Skeletal muscle satellite cell (primary cell): Measurements from ENCODE around the gene COL19A1.
A peak's percentile ranks its signal among the peaks of the same experiment; 100 is the strongest.

Experiments used
- H3K27me3 ChIP-seq: 2 replicates; pipeline ENCODE4 v1.7.0; 2013; ENCODE audit warnings: low read length; ENCODE audit not compliant: control insufficient read depth, insufficient read depth
- H3K36me3 ChIP-seq: 2 replicates; pipeline ENCODE4 v1.7.0; 2013; ENCODE audit warnings: mild to moderate bottlenecking, control low read depth, low read length; ENCODE audit not compliant: insufficient read depth
- H3K4me1 ChIP-seq: 2 replicates; pipeline ENCODE4 v1.7.0; 2013; ENCODE audit warnings: low read length; ENCODE audit not compliant: control insufficient read depth, insufficient read depth
- H3K4me2 ChIP-seq: 2 replicates; pipeline ENCODE4 v1.7.0; 2013; ENCODE audit warnings: mild to moderate bottlenecking, low read length
- H3K4me3 ChIP-seq: 2 replicates; pipeline ENCODE4 v1.7.0; 2013; ENCODE audit warnings: low read length
- H3K9ac ChIP-seq: 2 replicates; pipeline ENCODE4 v1.7.0; 2013; ENCODE audit warnings: mild to moderate bottlenecking, low read depth, low read length, moderate library complexity
- H3K9me3 ChIP-seq: replicated peaks from 2 replicates; pipeline ENCODE4 v1.7.0; 2013; ENCODE audit warnings: mild to moderate bottlenecking, control low read depth, low read length

COL19A1 gene

DNA sequence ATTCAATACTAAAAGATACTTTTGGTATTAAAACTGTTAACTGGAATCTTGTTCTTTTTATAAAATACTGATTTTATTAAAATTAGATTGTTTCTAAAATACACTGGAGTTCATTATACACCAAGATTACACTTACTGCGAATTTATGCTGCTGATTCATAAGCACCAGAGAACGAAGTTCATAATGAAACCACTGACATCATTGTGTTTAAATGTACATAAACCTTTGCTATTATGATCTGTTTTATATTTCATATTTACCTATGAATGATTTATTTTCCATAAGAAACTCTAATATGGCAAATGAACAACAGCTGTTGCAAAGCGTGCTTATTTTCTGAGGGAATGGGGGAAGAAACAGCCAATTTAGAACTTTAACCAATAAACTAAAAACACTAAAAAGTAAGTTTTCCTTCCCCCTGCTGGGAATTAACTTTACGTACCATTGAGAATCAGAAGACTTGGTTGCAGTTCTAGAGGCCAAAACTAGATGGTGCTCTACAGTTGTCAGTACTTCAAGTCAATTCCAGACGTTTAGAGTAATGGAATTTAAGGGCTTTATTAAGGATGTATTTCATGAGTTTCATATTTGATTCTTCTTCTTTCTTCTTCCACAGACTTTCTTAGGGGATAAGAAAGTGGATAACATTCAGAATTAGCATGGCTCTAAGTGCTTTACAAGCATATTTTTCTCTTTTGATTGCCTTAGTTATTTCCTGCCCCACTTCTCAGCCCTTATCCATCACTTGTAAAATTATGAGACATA, 30.8 kb upstream of the COL19A1 start:
- Histone ChIP-seq H3K27me3 (no peaks in the 10 kb centered on the region), H3K9ac (no peak overlapping the region), H3K9me3 (no peaks in the 10 kb centered on the region), H3K36me3 (no peaks in the 10 kb centered on the region), H3K4me1 (no peaks in the 10 kb centered on the region), H3K4me2 (peak overlapping the region; percentile 59), H3K4me3 (no peak overlapping the region)

GRCh38 chr6:69841862-69842261, 24.5 kb upstream of the COL19A1 start:
- Histone ChIP-seq H3K4me2 (no peak overlapping the region), H3K36me3 (no peaks in the 10 kb centered on the region)

GRCh38 chr6:69843189-69843588, 23.2 kb upstream of the COL19A1 start:
- Histone ChIP-seq H3K27me3 (no peaks in the 10 kb centered on the region), H3K36me3 (no peaks in the 10 kb centered on the region), H3K9me3 (no peaks in the 10 kb centered on the region), H3K4me1 (no peaks in the 10 kb centered on the region), H3K4me3 (no peak overlapping the region), H3K9ac (no peak overlapping the region), H3K4me2 (no peak overlapping the region)

More at GRCh38 chr6:69841862-69842261, 24.5 kb upstream of the COL19A1 start:
- H3K4me1 ChIP-seq: no peaks in the 10 kb centered on the region
- H3K9ac ChIP-seq: no peak overlapping the region
- no peaks in the 10 kb centered on the region for H3K27me3 ChIP-seq
- no peak overlapping the region for H3K4me3 ChIP-seq
- no peaks in the 10 kb centered on the region for H3K9me3 ChIP-seq

DNA sequence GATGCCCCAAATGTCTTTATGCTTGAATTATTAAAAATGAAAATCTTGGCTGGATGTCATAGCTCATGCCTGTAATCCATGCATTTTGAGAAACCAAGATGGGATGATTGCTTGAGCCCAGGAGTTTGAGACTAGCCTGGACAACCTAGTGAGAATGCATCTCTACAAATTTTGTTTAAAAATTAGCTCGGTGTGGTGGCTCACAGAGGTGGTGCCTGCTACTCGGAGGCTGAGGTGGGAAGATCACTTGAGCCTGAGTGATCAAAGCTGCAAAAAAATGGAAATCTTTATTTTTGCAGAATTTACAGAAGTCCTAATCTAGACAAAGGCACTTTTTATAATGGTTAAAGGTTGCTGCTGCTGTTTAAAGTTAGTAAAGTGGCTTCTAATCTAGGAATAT, 20.0 kb upstream of the COL19A1 start:
- Histone ChIP-seq H3K36me3 (no peaks in the 10 kb centered on the region), H3K9ac (no peak overlapping the region), H3K9me3 (no peaks in the 10 kb centered on the region), H3K4me3 (no peak overlapping the region), H3K4me1 (no peaks in the 10 kb centered on the region), H3K4me2 (no peak overlapping the region), H3K27me3 (no peaks in the 10 kb centered on the region)

DNA sequence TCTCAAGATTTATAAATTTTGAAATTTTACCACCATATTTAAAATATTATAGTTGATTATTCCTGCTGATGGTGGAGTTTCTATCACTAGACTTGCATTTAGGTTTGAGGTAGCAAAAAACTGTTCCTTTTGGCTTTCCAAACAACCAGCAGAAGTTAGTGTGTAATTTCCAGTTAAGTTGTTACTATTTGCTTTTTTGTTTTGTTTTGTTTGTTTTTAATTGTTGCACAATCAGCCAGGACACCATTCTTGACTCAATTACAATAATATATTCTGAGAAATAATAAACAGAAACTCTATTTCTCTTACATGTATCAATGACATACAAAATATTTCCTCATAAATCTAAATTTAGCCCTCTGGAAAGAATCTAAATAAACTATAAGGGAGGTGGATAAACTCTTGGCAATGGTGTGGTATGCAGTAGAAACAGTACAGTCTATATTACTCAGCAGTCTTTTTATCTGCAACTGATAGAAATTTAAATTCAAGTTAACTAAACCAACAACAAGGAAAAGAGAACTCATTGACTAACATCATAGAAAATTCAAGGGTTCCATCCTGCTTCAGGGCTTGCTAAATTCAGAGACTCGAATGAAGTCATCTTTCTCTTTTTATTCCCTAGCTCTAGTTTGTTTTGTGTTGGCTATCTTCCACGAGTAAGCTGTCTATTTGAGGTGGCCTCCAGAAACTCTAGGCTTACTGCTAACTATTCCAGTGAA, 19.4 kb upstream of the COL19A1 start:
- Histone ChIP-seq H3K27me3 (no peaks in the 10 kb centered on the region), H3K9ac (no peak overlapping the region), H3K4me2 (no peak overlapping the region), H3K4me1 (no peaks in the 10 kb centered on the region), H3K4me3 (no peak overlapping the region), H3K36me3 (no peaks in the 10 kb centered on the region), H3K9me3 (no peaks in the 10 kb centered on the region)

GRCh38 chr6:69847492-69847788, 18.9 kb upstream of the COL19A1 start:
- no peak overlapping the region for H3K4me3 ChIP-seq
- no peaks in the 10 kb centered on the region for H3K4me1 ChIP-seq
- no peak overlapping the region for H3K4me2 ChIP-seq
- H3K27me3 ChIP-seq: no peaks in the 10 kb centered on the region
- H3K9ac ChIP-seq: no peak overlapping the region
- no peaks in the 10 kb centered on the region for H3K36me3 ChIP-seq
- H3K9me3 ChIP-seq: no peaks in the 10 kb centered on the region

DNA sequence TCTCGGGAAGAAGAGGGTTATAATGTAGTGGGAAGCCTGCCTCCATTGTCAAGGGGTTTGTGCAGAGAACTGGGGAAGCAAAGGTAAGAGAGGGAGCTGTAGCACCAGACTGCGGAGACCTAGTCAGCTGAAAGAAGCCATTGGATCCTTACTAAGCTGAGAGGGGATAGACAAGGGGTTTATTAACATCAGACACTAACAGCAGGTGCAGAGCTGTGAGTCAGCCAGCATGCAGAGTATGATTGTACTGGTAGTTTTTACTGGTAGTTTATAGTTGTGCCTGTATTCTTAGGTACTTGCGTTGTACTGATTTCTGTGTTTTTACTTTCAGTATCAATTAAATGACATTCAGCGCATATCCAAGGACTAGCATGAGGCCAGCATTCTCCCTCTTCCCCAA, 17.8 kb upstream of the COL19A1 start:
- H3K27me3 ChIP-seq: no peaks in the 10 kb centered on the region
- H3K9ac ChIP-seq: no peak overlapping the region
- no peak overlapping the region for H3K4me2 ChIP-seq
- H3K4me1 ChIP-seq: no peaks in the 10 kb centered on the region
- no peaks in the 10 kb centered on the region for H3K36me3 ChIP-seq
- no peaks in the 10 kb centered on the region for H3K9me3 ChIP-seq
- H3K4me3 ChIP-seq: no peak overlapping the region

DNA sequence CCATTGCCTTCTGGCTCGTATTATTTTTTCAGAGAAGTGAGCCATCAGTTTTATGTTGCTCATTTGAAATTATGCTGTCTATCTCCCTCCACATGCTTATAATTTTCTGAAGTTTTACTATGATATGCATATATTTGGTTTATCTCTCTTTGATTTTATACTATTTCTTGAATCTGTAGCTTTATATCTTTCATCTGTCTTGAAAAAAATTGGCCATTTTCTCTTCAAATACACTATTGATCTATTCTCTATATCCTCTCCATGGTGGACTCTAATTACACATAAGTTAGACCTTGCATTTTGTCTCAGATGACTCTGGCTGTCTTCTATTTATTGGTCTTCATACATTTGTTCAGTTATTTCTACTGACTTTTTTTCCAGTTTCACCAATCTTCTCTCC, 13.7 kb upstream of the COL19A1 start:
- Histone ChIP-seq H3K36me3 (no peaks in the 10 kb centered on the region), H3K9ac (no peak overlapping the region), H3K4me1 (no peaks in the 10 kb centered on the region), H3K27me3 (no peaks in the 10 kb centered on the region), H3K9me3 (no peaks in the 10 kb centered on the region), H3K4me2 (no peak overlapping the region), H3K4me3 (no peak overlapping the region)

DNA sequence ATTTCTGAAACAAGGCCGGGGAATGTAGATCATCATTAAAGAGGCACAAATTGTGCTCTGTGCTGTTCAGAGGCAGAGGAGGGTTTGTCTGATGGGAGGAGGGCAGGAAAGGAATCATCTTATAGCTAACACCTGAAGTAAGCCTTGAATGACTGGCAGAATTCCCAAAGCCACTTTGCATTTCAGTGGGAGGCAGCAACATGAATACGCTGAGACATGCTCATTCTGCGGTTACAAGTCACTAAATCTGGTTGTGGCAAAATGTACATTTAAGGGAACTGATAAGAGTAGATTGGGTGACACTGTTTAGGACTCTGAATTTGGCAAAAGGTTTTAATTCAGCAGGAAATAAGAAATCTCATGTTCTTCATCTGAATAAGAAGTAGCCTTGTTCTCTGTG, 4.4 kb upstream of the COL19A1 start:
- no peak overlapping the region for H3K4me2 ChIP-seq
- no peak overlapping the region for H3K9ac ChIP-seq
- no peak overlapping the region for H3K4me3 ChIP-seq
- no peaks in the 10 kb centered on the region for H3K9me3 ChIP-seq
- peaks cover 11% of the 10 kb centered on the region for H3K4me1 ChIP-seq
- H3K27me3 ChIP-seq: peaks cover 10% of the 10 kb centered on the region
- H3K36me3 ChIP-seq: no peaks in the 10 kb centered on the region

- Histone ChIP-seq H3K36me3 (no peaks in the 10 kb centered on the region), H3K4me3 (no peak overlapping the region), H3K27me3 (peaks cover 15% of the 10 kb centered on the region), H3K9me3 (no peaks in the 10 kb centered on the region), H3K4me1 (peaks cover 11% of the 10 kb centered on the region), H3K4me2 (no peak overlapping the region), H3K9ac (no peak overlapping the region)
Measured at GRCh38 chr6:69863766-69864165, 2.6 kb upstream of the COL19A1 start.

DNA sequence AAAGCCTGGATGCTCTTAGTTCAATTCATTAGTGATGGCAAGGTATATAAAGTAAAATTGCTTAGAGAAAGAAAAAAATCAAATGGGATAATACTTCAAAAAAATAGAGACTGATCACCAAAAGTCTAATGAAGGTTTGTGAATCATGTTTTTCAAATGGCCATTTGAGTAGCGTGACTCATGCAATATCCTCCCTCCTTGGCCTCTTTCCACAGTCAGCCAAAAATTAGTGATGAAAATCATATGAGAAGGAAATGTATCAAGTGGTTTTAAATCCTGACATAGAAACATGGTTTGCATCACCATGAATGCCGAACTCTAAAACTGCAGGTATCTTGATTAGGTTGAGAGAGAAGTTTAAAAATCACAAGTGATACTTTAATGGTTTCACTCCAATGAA, 1.2 kb upstream of the COL19A1 start:
- Histone ChIP-seq H3K9ac (no peak overlapping the region), H3K36me3 (no peaks in the 10 kb centered on the region), H3K9me3 (no peaks in the 10 kb centered on the region), H3K27me3 (peaks cover 19% of the 10 kb centered on the region), H3K4me2 (no peak overlapping the region), H3K4me3 (no peak overlapping the region), H3K4me1 (peaks cover 11% of the 10 kb centered on the region)
